Neural progenitor cell (in vitro differentiated cells): ENCODE measurements around the gene CAVIN4. TPM values are rescaled to one million over a fixed set of nuclear protein-coding genes. Genes with fewer than 3 reads are reported as not detected.

ENCODE experiments used
- DNase-seq: peaks from one replicate; pipeline ENCODE4 v3.0.0-alpha.2; 2016; ENCODE audit warnings: low spot score
- H2AFZ ChIP-seq: fragments of 200-600 bp; sonication (generic); replicated peaks from 2 replicates; pipeline ENCODE4 v1.6.1; 2016; ENCODE audit warnings: antibody characterized with exemption
- H3F3A ChIP-seq: fragments of 200-600 bp; sonication (generic); 2 replicates; pipeline ENCODE4 v1.6.1; 2016; ENCODE audit warnings: antibody characterized with exemption, low read depth
- H3K27ac ChIP-seq: fragments of 200-600 bp; sonication (generic); 2 replicates; pipeline ENCODE4 v1.5.1; 2016; ENCODE audit warnings: mild to moderate bottlenecking
- H3K27me3 ChIP-seq: fragments of 200-600 bp; sonication (generic); 2 replicates; pipeline ENCODE4 v1.6.1; 2016; ENCODE audit warnings: mild to moderate bottlenecking, moderate library complexity
- H3K36me3 ChIP-seq: fragments of 200-600 bp; sonication (generic); 2 replicates; pipeline ENCODE4 v1.5.1; 2016
- H3K4me1 ChIP-seq: fragments of 200-600 bp; sonication (generic); 2 replicates; pipeline ENCODE4 v1.6.1; 2016; ENCODE audit warnings: mixed run types
- H3K4me2 ChIP-seq: fragments of 200-600 bp; sonication (generic); 2 replicates; pipeline ENCODE4 v1.6.1; 2016
- H3K4me3 ChIP-seq: fragments of 200-600 bp; sonication (generic); 2 replicates; pipeline ENCODE4 v1.5.1; 2016
- H3K79me2 ChIP-seq: fragments of 200-600 bp; sonication (generic); 2 replicates; pipeline ENCODE4 v1.6.1; 2016; ENCODE audit warnings: low read depth
- H3K9ac ChIP-seq: fragments of 200-600 bp; sonication (generic); 2 replicates; pipeline ENCODE4 v1.6.1; 2016
- H3K9me3 ChIP-seq: fragments of 200-600 bp; sonication (generic); 2 replicates; pipeline ENCODE4 v1.5.1; 2016; ENCODE audit warnings: low read depth
- H4K20me1 ChIP-seq: fragments of 200-600 bp; sonication (generic); 2 replicates; pipeline ENCODE4 v1.6.1; 2016; ENCODE audit warnings: low read depth
- H3K27ac Mint-ChIP-seq: 3 replicates; pipeline ENCODE4 v1.8.0; 2021; ENCODE audit warnings: mixed read lengths
- H3K27me3 Mint-ChIP-seq: 2 replicates; pipeline ENCODE4 v1.8.0; 2022; ENCODE audit warnings: low read depth, mild to moderate bottlenecking, inconsistent platforms, moderate library complexity, mixed read lengths; ENCODE audit not compliant: insufficient read depth
- H3K36me3 Mint-ChIP-seq: 3 replicates; pipeline ENCODE4 v1.8.0; 2021; ENCODE audit warnings: mixed read lengths
- H3K4me1 Mint-ChIP-seq: 3 replicates; pipeline ENCODE4 v1.8.0; 2021; ENCODE audit warnings: mixed read lengths
- H3K4me3 Mint-ChIP-seq: 3 replicates; pipeline ENCODE4 v1.8.0; 2021; ENCODE audit warnings: mild to moderate bottlenecking, moderate library complexity, mixed read lengths
- H3K9me3 Mint-ChIP-seq: 3 replicates; pipeline ENCODE4 v1.8.0; 2020; ENCODE audit warnings: mixed read lengths
- EZH2 ChIP-seq: fragments of 200-600 bp; sonication (generic); IDR thresholded peaks from 2 replicates; pipeline ENCODE4 v1.6.1; 2017; ENCODE audit warnings: antibody characterized with exemption, mild to moderate bottlenecking, moderate library complexity
- EZH2phosphoT487 ChIP-seq: fragments of 200-600 bp; sonication (generic); IDR thresholded peaks from 2 replicates; pipeline ENCODE4 v1.6.1; 2017; ENCODE audit warnings: antibody characterized with exemption
- total RNA-seq: library from RNA; depleted of rRNA; stranded (reverse); fragments of >200 nt; gene quantifications from 2 replicates; pipeline ENCODE4 v1.2.3, GENCODE V29; 2015; ENCODE audit warnings: low replicate concordance
- TF ChIP-seq, protein P1 (sequence below): fragments of 200-600 bp; sonication (generic); IDR thresholded peaks from 2 replicates; pipeline ENCODE4 v1.5.1; 2017; ENCODE audit warnings: antibody characterized with exemption, mild to moderate bottlenecking

The CAVIN4 gene
- total RNA-seq, 1 donor from 2014 or later, result 8.8 TPM

GRCh38 chr9:100583014-100583802, 5.3 kb downstream of the CAVIN4 start:
- Mint-ChIP-seq H3K27ac (no peak overlapping the region), H3K27me3 (no peaks in the 10 kb centered on the region), H3K4me3 (no peak overlapping the region), H3K9me3 (no peaks in the 10 kb centered on the region), H3K36me3 (peaks cover 16% of the 10 kb centered on the region), H3K4me1 (no peaks in the 10 kb centered on the region)
- Histone ChIP-seq H3K4me2 (no peak overlapping the region), H3K4me1 (peaks cover 7% of the 10 kb centered on the region), H3K9ac (no peak overlapping the region), H3F3A (peaks cover 8% of the 10 kb centered on the region), H3K9me3 (no peaks in the 10 kb centered on the region), H3K36me3 (peaks cover 16% of the 10 kb centered on the region), H4K20me1 (peaks cover 39% of the 10 kb centered on the region), H3K4me3 (no peak overlapping the region), H2AFZ (no peak overlapping the region), H3K79me2 (peaks cover 8% of the 10 kb centered on the region), H3K27ac (no peak overlapping the region), H3K27me3 (no peaks in the 10 kb centered on the region)
- no peak for DNase-seq
- TF ChIP-seq, protein P1, sequence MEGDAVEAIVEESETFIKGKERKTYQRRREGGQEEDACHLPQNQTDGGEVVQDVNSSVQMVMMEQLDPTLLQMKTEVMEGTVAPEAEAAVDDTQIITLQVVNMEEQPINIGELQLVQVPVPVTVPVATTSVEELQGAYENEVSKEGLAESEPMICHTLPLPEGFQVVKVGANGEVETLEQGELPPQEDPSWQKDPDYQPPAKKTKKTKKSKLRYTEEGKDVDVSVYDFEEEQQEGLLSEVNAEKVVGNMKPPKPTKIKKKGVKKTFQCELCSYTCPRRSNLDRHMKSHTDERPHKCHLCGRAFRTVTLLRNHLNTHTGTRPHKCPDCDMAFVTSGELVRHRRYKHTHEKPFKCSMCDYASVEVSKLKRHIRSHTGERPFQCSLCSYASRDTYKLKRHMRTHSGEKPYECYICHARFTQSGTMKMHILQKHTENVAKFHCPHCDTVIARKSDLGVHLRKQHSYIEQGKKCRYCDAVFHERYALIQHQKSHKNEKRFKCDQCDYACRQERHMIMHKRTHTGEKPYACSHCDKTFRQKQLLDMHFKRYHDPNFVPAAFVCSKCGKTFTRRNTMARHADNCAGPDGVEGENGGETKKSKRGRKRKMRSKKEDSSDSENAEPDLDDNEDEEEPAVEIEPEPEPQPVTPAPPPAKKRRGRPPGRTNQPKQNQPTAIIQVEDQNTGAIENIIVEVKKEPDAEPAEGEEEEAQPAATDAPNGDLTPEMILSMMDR, result no peak
- TF ChIP-seq EZH2phosphoT487 (no peak), EZH2 (no peak)

- H2AFZ ChIP-seq, result no peak overlapping the region
- no peak overlapping the region for H3K4me2 ChIP-seq
- peaks cover 6% of the 10 kb centered on the region for H3K36me3 ChIP-seq
- no peak overlapping the region for H3K27ac ChIP-seq
- Mint-ChIP-seq H3K27ac (no peak overlapping the region), H3K4me3 (no peak overlapping the region), H3K4me1 (no peaks in the 10 kb centered on the region), H3K36me3 (peaks cover 16% of the 10 kb centered on the region), H3K27me3 (peaks cover 2% of the 10 kb centered on the region), H3K9me3 (no peaks in the 10 kb centered on the region)
- H3K4me1 ChIP-seq, result peaks cover 7% of the 10 kb centered on the region
- H3K4me3 ChIP-seq, result no peak overlapping the region
- H3K79me2 ChIP-seq, result peaks cover 3% of the 10 kb centered on the region
- no peak overlapping the region for H3K9ac ChIP-seq
- no peaks in the 10 kb centered on the region for H3K27me3 ChIP-seq
- peaks cover 17% of the 10 kb centered on the region for H3F3A ChIP-seq
- peaks cover 29% of the 10 kb centered on the region for H4K20me1 ChIP-seq
- DNase-seq, result no peak
- TF ChIP-seq, protein P1, result no peak
- TF ChIP-seq EZH2phosphoT487, result no peak
- no peak for TF ChIP-seq EZH2
- H3K9me3 ChIP-seq, result no peaks in the 10 kb centered on the region
Measured at GRCh38 chr9:100584951-100585350, 7.1 kb downstream of the CAVIN4 start.

DNA sequence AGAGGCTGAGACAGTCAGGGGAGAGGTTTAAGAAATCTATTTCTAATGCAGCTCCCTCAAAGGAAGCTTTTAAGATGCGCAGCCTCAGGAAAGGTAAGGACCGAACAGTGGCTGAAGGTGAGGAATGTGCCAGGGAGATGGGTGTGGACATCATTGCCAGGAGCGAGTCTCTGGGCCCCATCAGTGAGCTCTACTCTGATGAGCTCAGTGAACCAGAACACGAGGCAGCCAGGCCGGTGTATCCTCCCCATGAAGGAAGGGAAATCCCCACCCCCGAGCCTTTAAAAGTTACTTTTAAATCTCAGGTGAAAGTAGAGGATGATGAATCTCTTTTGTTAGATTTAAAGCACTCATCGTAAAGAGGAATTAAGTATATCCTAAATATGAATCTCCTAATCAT, 8.2 kb downstream of the CAVIN4 start:
- peaks cover 2% of the 10 kb centered on the region for H3K27me3 Mint-ChIP-seq
- H3K36me3 Mint-ChIP-seq, result peaks cover 16% of the 10 kb centered on the region
- no peak overlapping the region for H3K27ac ChIP-seq
- no peak for DNase-seq
- no peak overlapping the region for H3K9ac ChIP-seq
- TF ChIP-seq, protein P1, result no peak
- TF ChIP-seq EZH2 (no peak), EZH2phosphoT487 (no peak)
- peaks cover 3% of the 10 kb centered on the region for H3K79me2 ChIP-seq
- H3K4me3 ChIP-seq, result no peak overlapping the region
- peaks cover 21% of the 10 kb centered on the region for H4K20me1 ChIP-seq
- no peaks in the 10 kb centered on the region for H3K9me3 Mint-ChIP-seq
- H3K9me3 ChIP-seq, result no peaks in the 10 kb centered on the region
- H3K27ac Mint-ChIP-seq, result no peak overlapping the region
- peaks cover 7% of the 10 kb centered on the region for H3K4me1 ChIP-seq
- no peak overlapping the region for H3K4me3 Mint-ChIP-seq
- H3K27me3 ChIP-seq, result no peaks in the 10 kb centered on the region
- H3K36me3 ChIP-seq, result peaks cover 6% of the 10 kb centered on the region
- H3K4me1 Mint-ChIP-seq, result no peaks in the 10 kb centered on the region
- no peak overlapping the region for H2AFZ ChIP-seq
- H3F3A ChIP-seq, result peaks cover 28% of the 10 kb centered on the region
- no peak overlapping the region for H3K4me2 ChIP-seq
